ENCODE data around the gene XXYLT1.

XXYLT1 gene

GRCh38 chr3:195260280-195260905 lies 10.6 kb downstream of the XXYLT1 start:
- H4K20me1 ChIP-seq (ENCODE audit: insufficient read depth, low read length), result no peaks in the 10 kb centered on the region

GRCh38 chr3:195259475-195260279 lies 11.3 kb downstream of the XXYLT1 start:
- no peak overlapping the region for H2AFZ ChIP-seq (ENCODE audit: low read length)

More at GRCh38 chr3:195260280-195260905, 10.6 kb downstream of the XXYLT1 start:
- H3K27me3 ChIP-seq (ENCODE audit: insufficient read depth, low read length), result no peaks in the 10 kb centered on the region
- TF ChIP-seq EZH2 (IDR thresholded peaks at IDR 0.05; ENCODE audit: borderline replicate concordance, low read length) (no peak), CTCF (IDR thresholded peaks at IDR 0.05; ENCODE audit: low read length) (no peak)
- peak overlapping the region; percentile 66 for H3K4me3 ChIP-seq (ENCODE audit: low read depth, low read length, poor library complexity, severe bottlenecking)
- H3F3A ChIP-seq (ENCODE audit: insufficient read depth, low read length), result no peaks in the 10 kb centered on the region; the same call in 1 of the 2 replicates
- H3K27ac ChIP-seq (ENCODE audit: low read depth, low read length, poor library complexity, severe bottlenecking), result no peak overlapping the region
- peaks cover 25% of the 10 kb centered on the region for H3K4me1 ChIP-seq (ENCODE audit: insufficient read depth, low read length, severe bottlenecking)
- H3K79me2 ChIP-seq (ENCODE audit: insufficient read depth, low read length), result no peaks in the 10 kb centered on the region
- H3K36me3 ChIP-seq (ENCODE audit: insufficient read depth, low read length), result no peaks in the 10 kb centered on the region; the same call in 1 of the 2 replicates
- H2AFZ ChIP-seq (ENCODE audit: low read length), result no peak overlapping the region
- no peaks in the 10 kb centered on the region for H3K9me2 ChIP-seq (ENCODE audit: low read depth, low read length)
- peak overlapping the region; percentile 94 for H3K4me2 ChIP-seq (ENCODE audit: low read length)
- H3K9ac ChIP-seq (ENCODE audit: low read length), result peak overlapping the region; percentile 53
- H3K9me3 ChIP-seq (ENCODE audit: low read length), result no peaks in the 10 kb centered on the region

GRCh38 chr3:195259154-195259474 lies 11.8 kb downstream of the XXYLT1 start:
- H2AFZ ChIP-seq (ENCODE audit: low read length), result no peak overlapping the region
- H3K9ac ChIP-seq (ENCODE audit: low read length), result peak overlapping the region; percentile 25; the same call in 1 of the 2 replicates
- H3K27me3 ChIP-seq (ENCODE audit: insufficient read depth, low read length), result no peaks in the 10 kb centered on the region; the same call in 1 of the 2 replicates
- peak overlapping the region; percentile 61 for H3K4me2 ChIP-seq (ENCODE audit: low read length)
- no peaks in the 10 kb centered on the region for H3K79me2 ChIP-seq (ENCODE audit: insufficient read depth, low read length)
- H3K27ac ChIP-seq (ENCODE audit: low read depth, low read length, poor library complexity, severe bottlenecking), result no peak overlapping the region
- H3K4me3 ChIP-seq (ENCODE audit: low read depth, low read length, poor library complexity, severe bottlenecking), result peak overlapping the region; percentile 66
- no peaks in the 10 kb centered on the region; the same call in 1 of the 2 replicates for H3F3A ChIP-seq (ENCODE audit: insufficient read depth, low read length)
- H3K9me2 ChIP-seq (ENCODE audit: low read depth, low read length), result no peaks in the 10 kb centered on the region
- H3K4me1 ChIP-seq (ENCODE audit: insufficient read depth, low read length, severe bottlenecking), result peaks cover 25% of the 10 kb centered on the region
- no peaks in the 10 kb centered on the region; the same call in 1 of the 2 replicates for H3K36me3 ChIP-seq (ENCODE audit: insufficient read depth, low read length)
- TF ChIP-seq EZH2 (IDR thresholded peaks at IDR 0.05; ENCODE audit: borderline replicate concordance, low read length), result no peak
- no peak for TF ChIP-seq CTCF (IDR thresholded peaks at IDR 0.05; ENCODE audit: low read length)
- no peaks in the 10 kb centered on the region for H4K20me1 ChIP-seq (ENCODE audit: insufficient read depth, low read length)
- H3K9me3 ChIP-seq (ENCODE audit: low read length), result no peaks in the 10 kb centered on the region

More at GRCh38 chr3:195259475-195260279, 11.3 kb downstream of the XXYLT1 start:
- Histone ChIP-seq H3K9me3 (ENCODE audit: low read length) (no peaks in the 10 kb centered on the region), H3K9me2 (ENCODE audit: low read depth, low read length) (no peaks in the 10 kb centered on the region), H4K20me1 (ENCODE audit: insufficient read depth, low read length) (no peaks in the 10 kb centered on the region), H3F3A (ENCODE audit: insufficient read depth, low read length) (no peaks in the 10 kb centered on the region; the same call in 1 of the 2 replicates), H3K4me3 (ENCODE audit: low read depth, low read length, poor library complexity, severe bottlenecking) (peak overlapping the region; percentile 66), H3K79me2 (ENCODE audit: insufficient read depth, low read length) (no peaks in the 10 kb centered on the region), H3K36me3 (ENCODE audit: insufficient read depth, low read length) (no peaks in the 10 kb centered on the region; the same call in 1 of the 2 replicates), H3K9ac (ENCODE audit: low read length) (peak overlapping the region; percentile 25; the same call in 1 of the 2 replicates), H3K27me3 (ENCODE audit: insufficient read depth, low read length) (no peaks in the 10 kb centered on the region; the same call in 1 of the 2 replicates), H3K4me2 (ENCODE audit: low read length) (peak overlapping the region; percentile 94), H3K4me1 (ENCODE audit: insufficient read depth, low read length, severe bottlenecking) (peaks cover 25% of the 10 kb centered on the region), H3K27ac (ENCODE audit: low read depth, low read length, poor library complexity, severe bottlenecking) (no peak overlapping the region)
- peak; percentile 38; the same call in 1 of the 2 replicates for TF ChIP-seq CTCF (IDR thresholded peaks at IDR 0.05; ENCODE audit: low read length)
- no peak for TF ChIP-seq EZH2 (IDR thresholded peaks at IDR 0.05; ENCODE audit: borderline replicate concordance, low read length)
